Mucosa of gallbladder (tissue), 1 donor: Measurements from ENCODE around the gene MICOS13. TPM values are rescaled to one million over a fixed set of nuclear protein-coding genes. Genes with fewer than 3 reads are reported as not detected.
"Not testable (repeated sequence)": the region's sequence is repeated elsewhere in the genome, so short reads cannot be mapped to it uniquely, and the experiment has no call there.

Experiments used
- DNase-seq: peaks from one replicate; pipeline ENCODE4 v3.0.0-alpha.2; 2020; ENCODE audit warnings: low spot score
- total RNA-seq: library from RNA; stranded (reverse); gene quantifications from one replicate; pipeline ENCODE4 v1.2.1, GENCODE V29; 2021
- donor health status: DM: no; HTN: no; CAD: no.

Gene MICOS13
- total RNA-seq = 62.6 TPM

DNA sequence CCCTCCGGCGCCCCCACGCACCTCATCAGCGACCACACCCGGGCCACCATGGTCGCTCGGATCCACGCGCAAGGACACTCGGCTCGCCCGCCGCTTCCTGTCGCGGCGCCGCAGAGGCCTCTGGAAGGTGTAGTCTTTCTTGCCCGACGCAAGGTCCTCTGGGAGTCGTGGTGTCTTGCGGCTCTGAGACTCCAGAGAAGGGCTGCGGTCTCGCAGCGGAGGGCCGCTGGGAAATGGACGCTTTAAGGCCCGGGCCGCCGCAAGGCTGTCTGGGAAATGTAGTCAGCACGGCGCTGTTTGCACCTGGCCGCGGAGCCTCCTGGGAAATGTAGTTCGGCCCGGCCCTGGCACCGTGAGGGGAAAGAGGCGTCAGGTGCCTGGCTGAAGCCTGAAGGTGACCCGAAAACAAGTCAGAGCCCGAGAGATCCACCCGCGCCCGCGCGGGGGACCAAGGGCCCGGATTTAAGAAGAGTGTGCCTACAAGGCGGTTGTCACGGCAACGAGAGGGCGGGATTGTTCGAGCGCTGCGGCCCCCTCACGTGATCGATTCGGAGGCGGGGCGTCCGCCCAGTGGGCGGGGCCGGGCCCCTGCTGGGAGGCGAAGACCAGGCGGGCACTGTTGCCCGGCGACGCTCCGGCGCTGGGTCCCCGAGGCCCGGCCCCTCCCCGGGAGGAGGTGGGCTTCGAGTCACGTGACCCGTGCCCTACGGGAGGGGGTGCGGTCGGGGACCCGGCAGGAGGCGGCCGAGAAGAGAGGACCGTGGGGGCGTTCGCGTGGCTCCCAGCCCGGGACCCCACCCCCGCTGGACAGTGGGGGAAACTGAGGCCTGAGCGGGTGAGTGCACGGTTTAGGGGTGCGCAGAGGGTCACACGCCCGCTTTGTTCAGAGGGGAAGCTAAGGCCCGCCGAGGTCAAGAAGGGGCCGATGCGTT lies at the start of gene MICOS13, which contains the start of gene HSD11B1L:
Gene MICOS13 (minus strand): TSS at position 80 of the 932 bp plus-strand sequence. CDS start 30 bp downstream, at position 50.
Gene HSD11B1L (plus strand): TSS at position 591 of the 932 bp plus-strand sequence. CDS start 3,806 bp downstream, outside the sequence.
- peak; percentile 99 for DNase-seq

DNA sequence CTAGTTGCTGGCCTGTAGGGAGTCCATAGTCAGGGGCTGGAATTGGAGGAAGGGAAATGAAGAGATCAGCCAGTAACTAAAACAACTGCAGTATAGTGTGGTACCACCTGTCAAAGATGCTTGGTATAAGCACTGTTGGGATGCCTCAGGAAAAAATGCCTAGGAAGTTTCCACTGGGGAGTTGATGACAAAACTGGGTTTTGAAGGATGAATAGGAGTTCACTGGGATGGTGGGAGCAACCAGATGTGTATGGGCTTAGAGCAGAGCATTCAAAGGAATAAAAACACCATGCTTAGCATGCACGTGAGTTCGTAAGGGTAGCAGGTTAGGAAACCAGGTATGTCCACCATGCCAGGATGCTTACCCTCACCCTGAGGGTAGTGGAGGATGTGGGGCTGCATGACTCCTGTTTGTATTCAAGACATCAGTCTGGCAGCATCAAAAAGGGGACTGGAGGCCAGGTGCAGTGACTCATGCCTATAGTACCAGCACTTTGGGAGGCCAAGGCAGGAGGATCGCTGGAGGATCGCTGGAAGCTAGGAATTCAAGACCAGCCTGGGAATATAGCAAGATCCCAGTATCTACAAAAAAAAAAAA lies 47.2 kb upstream of the MICOS13 start:
- DNase-seq = no peak

GRCh38 chr19:5719961-5720790 lies 39.9 kb upstream of the MICOS13 start, which contains the start of the genes CATSPERD and LONP1:
CATSPERD (plus strand) TSS chr19:5720637; CDS start chr19:5720738, 101 bp downstream.
LONP1 (minus strand) TSS chr19:5720146; CDS start chr19:5720132, 14 bp downstream.
- peak; percentile 99 for DNase-seq

GRCh38 chr19:5719274-5719960 lies 39.1 kb upstream of the MICOS13 start:
- DNase-seq = no peak

- no peak for DNase-seq
Measured at GRCh38 chr19:5718579-5719273, 38.4 kb upstream of the MICOS13 start.

DNA sequence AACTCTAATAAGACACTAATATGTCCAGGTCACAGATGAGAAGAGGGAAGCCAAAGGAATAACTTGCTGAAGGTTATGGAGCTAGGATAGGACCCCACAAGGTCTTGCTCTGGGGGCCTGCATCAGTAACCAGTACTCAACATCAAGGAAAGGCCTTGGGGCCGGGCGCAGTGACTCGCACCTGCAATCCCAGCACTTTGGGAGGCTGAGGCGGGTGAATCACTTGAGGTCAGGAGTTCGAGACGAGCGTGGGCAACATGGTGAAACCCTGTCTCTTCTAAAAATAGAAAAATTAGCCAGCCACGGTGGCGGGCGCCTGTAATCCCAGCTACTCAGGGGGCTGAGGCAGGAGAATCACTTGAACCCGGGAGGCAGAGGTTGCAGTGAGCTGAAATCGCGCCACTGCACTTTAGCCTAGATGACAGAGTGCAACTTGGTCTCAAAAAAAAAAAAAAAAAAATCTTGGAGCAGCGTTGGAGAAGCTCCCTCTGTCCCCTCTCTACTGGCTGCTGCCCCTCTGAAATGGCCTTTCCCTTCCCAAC lies 37.8 kb upstream of the MICOS13 start:
- DNase-seq = no peak

GRCh38 chr19:5717215-5717935 lies 37.1 kb upstream of the MICOS13 start:
- DNase-seq = no peak

GRCh38 chr19:5714816-5715215 lies 34.5 kb upstream of the MICOS13 start:
- no peak for DNase-seq

DNA sequence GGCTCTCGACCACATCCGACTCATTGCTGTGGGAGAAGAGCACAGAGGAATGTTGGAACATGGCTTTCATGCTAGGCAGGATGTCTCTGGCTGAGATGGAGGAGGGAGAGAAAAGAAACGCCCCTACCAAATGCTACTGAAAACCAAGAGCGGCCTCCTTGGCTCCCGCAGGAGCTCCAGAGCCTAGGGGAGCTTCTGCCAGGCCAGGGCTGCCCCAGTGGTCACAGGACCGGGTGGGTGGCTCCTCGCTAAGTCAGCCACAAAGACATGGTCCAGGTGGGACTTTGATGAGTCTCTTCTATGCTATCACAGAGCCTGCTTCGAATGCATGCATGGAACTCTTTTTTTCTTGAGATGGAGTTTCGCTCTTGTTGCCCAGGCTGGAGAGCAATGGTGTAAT lies 32.9 kb upstream of the MICOS13 start:
- DNase-seq = no peak

DNA sequence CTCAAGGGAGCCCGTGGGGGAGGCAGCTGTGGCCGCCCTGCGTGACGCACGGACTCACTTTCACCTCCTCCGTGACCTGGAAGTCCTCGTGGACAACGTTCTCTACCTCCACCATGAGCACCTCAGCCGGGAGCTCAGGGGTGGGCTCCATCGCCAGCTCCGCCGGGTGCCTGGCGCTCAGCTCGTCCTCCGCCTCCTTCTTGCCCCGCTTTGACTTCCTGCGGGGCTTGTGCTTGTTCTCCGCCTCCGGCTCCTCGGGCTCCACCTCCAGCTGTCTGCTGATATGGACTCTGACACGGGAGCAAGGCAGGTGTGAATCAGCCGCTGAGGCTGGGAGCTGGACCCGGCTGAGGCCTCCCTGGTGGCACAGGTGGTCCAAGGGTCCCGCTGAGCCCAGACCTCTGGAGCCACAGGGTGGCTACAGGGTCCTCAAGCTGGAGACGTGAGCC lies 31.4 kb upstream of the MICOS13 start:
- DNase-seq = no peak

DNA sequence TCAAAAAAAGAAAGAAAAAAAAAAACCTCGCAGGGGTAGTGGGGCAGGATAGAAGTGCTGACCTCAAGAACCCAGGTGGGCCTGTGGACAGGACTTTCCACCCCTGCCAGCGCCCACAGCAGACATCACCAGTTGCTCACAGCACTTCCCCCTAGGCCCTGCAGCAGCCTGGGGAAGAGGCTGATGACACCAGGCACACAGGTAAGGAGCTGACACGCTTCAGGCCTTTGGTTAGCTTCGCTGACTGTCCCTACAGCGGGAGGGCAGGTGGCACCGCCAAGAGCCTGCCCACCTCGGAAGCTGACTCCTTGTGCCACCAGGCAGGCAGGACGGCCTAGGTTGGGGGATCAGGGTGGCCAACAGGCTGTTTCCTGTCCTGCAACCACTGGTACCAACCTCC lies 30.7 kb upstream of the MICOS13 start:
- no peak for DNase-seq

GRCh38 chr19:5707576-5708575 lies 27.6 kb upstream of the MICOS13 start:
- DNase-seq = no peak

DNA sequence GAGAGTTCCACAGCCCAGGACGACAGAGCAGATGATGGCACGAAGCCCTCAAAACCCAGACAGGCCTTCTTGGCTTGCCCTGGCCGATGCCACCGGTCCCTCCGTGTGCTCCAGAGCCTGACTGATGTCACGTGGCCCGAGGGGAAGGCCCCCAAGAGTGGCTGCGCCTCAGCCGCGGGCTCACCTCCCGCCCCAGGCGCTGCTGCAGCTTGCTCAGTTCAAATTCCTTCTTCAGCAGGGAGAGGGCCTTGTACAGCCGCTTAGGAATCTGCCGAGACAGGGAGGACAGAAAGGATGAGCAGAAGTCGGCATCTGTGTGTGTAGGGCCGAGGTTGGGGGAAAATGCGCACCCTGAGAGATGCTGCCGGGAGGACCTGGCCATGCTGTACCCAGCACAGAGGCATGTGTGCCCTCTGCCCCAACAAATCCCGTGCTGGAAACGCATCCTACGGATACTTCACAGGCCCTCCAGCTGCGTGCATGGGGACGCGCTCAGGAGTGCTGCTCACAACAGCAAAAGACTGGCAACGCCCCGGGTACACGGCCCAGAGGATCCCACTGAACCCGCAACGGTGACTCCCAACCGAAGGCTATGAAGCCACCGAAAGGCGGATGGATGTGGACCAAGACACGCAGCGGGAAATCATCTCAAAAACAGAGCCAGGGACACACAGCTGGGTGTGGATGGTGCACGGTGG lies 26.7 kb upstream of the MICOS13 start:
- no peak for DNase-seq

GRCh38 chr19:5705552-5705951 lies 25.2 kb upstream of the MICOS13 start:
- no peak for DNase-seq

GRCh38 chr19:5703819-5704818 lies 23.8 kb upstream of the MICOS13 start:
- no peak for DNase-seq

- not testable (repeated sequence) for DNase-seq
Measured at GRCh38 chr19:5702053-5702410, 21.7 kb upstream of the MICOS13 start.
